Neural crest cell (in vitro differentiated cells): ENCODE measurements around the gene HAGHL. TPM values are rescaled to one million over a fixed set of nuclear protein-coding genes. Genes with fewer than 3 reads are reported as not detected.
"Not testable (repeated sequence)": the region's sequence is repeated elsewhere in the genome, so short reads cannot be mapped to it uniquely, and the experiment has no call there.

ENCODE experiments used
- DNase-seq: peaks from one replicate; pipeline ENCODE4 v3.0.0; 2021; ENCODE audit warnings: low read depth, mixed read lengths, low spot score
- H3K27ac Mint-ChIP-seq: one replicate; pipeline ENCODE4 v1.8.0; 2021; ENCODE audit warnings: mild to moderate bottlenecking, mixed read lengths; ENCODE audit not compliant: unreplicated experiment
- H3K27me3 Mint-ChIP-seq: 2 replicates; pipeline ENCODE4 v1.8.0; 2021; ENCODE audit warnings: low read depth, mild to moderate bottlenecking, mixed read lengths
- H3K36me3 Mint-ChIP-seq: 2 replicates; pipeline ENCODE4 v1.8.0; 2021; ENCODE audit warnings: low read depth, mild to moderate bottlenecking, mixed read lengths
- H3K4me1 Mint-ChIP-seq: 2 replicates; pipeline ENCODE4 v1.8.0; 2021; ENCODE audit warnings: mixed read lengths
- H3K4me3 Mint-ChIP-seq: one replicate; pipeline ENCODE4 v1.8.0; 2021; ENCODE audit warnings: mild to moderate bottlenecking, mixed read lengths
- H3K9me3 Mint-ChIP-seq: 2 replicates; pipeline ENCODE4 v1.8.0; 2021; ENCODE audit warnings: mixed read lengths
- total RNA-seq: library from RNA; stranded (reverse); gene quantifications from 2 replicates; pipeline ENCODE4 v1.2.1, GENCODE V29; 2021
- TF ChIP-seq, protein P1 (sequence below): fragments of 200-600 bp; sonication (generic); conservative IDR thresholded peaks from 2 replicates; pipeline ENCODE4 v1.5.0; 2021; ENCODE audit warnings: antibody characterized with exemption, mild to moderate bottlenecking

HAGHL gene
- total RNA-seq, 1 donor from 2014 or later = 15.4 TPM

DNA sequence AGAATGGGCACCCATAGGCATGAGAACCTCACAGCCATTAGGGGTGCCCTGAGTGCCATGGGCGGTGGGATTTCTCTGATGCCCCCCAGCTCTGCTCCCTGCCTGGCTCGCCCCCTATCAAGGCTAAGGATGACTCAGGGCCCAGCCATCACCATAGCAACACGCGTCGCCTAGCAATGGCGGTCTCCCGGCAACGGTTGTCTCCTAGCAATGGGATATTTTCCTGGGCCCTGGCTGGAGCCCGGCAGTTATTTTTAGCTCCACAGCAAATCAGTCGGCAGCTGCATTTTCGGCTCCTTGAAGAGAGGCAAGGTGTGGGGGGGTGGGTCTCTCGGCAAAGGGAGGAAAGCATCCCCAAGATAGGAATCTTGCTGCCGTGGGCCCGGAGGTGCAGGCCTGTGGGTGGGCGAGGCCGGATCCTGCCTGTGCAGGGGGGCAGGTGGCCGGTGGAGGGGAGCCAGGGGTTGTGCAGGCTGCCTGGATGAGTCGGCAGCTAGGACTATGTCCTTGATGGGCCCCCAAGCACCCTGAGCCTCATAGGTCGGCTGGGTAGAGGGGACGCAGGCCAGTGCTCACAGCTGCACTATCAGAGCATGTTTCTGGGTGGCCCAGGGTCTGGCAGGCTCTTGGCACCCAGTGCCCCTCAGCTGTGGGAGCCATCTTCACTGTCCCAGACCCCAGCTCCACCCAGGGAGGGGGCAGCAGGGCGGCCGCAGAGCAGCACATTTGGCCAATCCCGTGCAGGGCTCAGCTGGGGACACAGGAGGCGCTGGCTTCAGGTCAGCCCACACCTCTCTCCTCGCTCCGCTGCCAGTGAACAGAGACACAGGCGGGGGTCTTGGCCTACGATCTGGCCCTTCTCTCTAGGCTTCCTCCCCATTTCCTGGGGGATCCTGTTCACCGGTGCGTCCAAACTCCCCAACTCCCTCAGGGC lies 17.1 kb upstream of the HAGHL start:
- Mint-ChIP-seq H3K27me3 (peaks cover 45% of the 10 kb centered on the region), H3K4me1 (peaks cover 17% of the 10 kb centered on the region), H3K27ac (peak overlapping the region; percentile 90), H3K4me3 (peak overlapping the region; percentile 84), H3K9me3 (no peaks in the 10 kb centered on the region), H3K36me3 (no peaks in the 10 kb centered on the region)
- DNase-seq = peak; percentile 88
- TF ChIP-seq, protein P1, sequence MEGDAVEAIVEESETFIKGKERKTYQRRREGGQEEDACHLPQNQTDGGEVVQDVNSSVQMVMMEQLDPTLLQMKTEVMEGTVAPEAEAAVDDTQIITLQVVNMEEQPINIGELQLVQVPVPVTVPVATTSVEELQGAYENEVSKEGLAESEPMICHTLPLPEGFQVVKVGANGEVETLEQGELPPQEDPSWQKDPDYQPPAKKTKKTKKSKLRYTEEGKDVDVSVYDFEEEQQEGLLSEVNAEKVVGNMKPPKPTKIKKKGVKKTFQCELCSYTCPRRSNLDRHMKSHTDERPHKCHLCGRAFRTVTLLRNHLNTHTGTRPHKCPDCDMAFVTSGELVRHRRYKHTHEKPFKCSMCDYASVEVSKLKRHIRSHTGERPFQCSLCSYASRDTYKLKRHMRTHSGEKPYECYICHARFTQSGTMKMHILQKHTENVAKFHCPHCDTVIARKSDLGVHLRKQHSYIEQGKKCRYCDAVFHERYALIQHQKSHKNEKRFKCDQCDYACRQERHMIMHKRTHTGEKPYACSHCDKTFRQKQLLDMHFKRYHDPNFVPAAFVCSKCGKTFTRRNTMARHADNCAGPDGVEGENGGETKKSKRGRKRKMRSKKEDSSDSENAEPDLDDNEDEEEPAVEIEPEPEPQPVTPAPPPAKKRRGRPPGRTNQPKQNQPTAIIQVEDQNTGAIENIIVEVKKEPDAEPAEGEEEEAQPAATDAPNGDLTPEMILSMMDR = no peak

DNA sequence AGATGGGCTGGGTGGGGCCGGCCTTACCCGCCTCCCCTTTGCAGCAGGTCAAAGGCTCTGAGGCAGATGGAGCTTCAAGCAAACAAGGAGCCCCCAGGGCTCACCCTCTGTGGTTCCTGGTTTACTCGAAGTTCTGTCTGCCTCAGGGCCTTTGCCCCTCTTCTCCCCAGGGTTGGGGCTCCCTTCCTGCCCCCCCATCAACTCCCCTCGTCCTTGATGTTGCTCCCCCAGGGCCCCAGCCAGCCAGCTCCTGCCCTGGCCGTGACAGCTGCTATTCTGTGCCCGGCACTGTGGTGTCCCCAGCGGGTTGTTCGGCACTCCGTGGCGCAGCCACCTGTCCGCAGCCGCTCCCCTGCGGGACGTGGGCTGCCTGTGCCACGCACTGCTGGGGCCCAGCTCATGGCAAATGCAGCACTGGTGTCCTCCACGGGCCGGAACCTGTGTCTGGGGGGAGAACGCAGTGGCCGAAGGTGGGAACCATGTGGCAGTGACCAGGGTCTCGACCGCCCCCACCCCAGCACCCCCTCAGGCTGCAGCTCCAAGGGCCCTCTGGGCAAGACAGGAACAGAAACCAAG lies 16.3 kb upstream of the HAGHL start:
- Mint-ChIP-seq H3K27me3 (peaks cover 44% of the 10 kb centered on the region), H3K4me3 (peak overlapping the region; percentile 74), H3K27ac (peak overlapping the region; percentile 90), H3K9me3 (no peaks in the 10 kb centered on the region), H3K4me1 (peaks cover 17% of the 10 kb centered on the region), H3K36me3 (no peaks in the 10 kb centered on the region)
- no peak for DNase-seq
- TF ChIP-seq, protein P1 = no peak

DNA sequence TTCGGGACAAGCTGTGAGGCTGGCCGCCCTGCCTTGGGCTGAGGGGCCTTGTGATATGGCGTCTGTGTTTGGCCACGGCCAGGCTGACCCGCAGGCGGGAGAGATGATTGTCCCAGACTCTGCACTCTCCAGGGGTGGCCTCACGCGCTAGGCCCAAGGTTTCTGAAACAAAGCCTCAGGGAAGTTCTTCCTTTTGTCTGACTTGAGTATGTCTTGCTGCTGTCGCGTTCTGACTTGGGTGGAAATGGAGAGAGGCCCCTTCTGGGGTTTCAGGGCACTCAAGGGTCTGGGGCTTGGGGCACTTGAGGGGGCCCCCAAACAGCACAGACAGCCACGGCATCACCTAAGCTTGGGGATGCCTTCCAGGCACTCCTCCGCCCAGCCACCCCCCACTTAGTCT lies 15.8 kb upstream of the HAGHL start:
- Mint-ChIP-seq H3K4me3 (peak overlapping the region; percentile 27), H3K27ac (no peak overlapping the region), H3K36me3 (no peaks in the 10 kb centered on the region), H3K9me3 (no peaks in the 10 kb centered on the region), H3K4me1 (peaks cover 18% of the 10 kb centered on the region), H3K27me3 (peaks cover 45% of the 10 kb centered on the region)
- no peak for DNase-seq
- TF ChIP-seq, protein P1 = no peak

DNA sequence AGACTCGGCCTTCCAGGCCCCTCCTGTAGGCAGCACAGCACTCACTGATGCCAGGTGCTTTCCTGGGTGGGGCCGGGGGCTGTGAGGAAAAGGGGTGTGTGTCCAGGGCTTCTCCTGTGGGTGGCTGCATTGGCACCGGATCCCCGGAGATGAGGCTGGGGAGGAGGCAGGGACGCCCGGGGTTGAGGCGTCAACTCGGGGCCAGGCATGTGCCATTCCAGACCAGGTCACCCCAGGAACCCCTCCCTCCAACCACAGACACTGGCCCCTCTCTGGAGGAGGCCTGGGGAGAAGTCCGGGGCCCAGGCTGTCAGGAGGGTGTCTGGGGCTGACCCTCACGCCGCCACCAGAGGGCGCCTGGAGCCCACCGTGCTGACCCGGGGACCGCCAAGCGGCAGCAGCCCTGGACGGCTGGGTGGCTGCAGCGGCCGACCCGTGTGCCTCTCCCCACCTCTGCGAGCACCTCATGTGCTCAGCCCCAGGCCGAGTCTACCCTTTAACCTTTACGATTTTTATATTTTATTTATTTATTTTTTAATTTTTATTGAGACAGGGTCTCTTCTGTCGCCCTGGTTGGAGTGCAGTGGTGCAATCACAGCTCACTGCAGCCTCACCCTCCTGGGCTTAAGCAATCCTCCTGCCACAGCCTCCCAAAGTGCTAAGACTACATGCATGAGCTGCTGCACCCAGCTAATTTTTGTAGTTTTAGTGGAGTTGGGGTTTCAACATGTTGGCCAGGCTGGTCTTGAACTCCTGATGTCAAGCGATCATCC lies 15.2 kb upstream of the HAGHL start:
- Mint-ChIP-seq H3K36me3 (no peaks in the 10 kb centered on the region), H3K27me3 (peaks cover 43% of the 10 kb centered on the region), H3K4me3 (peak overlapping the region; percentile 27), H3K4me1 (peaks cover 23% of the 10 kb centered on the region), H3K27ac (no peak overlapping the region), H3K9me3 (no peaks in the 10 kb centered on the region)
- DNase-seq = peak; percentile 86
- TF ChIP-seq, protein P1 = peak; percentile 96

DNA sequence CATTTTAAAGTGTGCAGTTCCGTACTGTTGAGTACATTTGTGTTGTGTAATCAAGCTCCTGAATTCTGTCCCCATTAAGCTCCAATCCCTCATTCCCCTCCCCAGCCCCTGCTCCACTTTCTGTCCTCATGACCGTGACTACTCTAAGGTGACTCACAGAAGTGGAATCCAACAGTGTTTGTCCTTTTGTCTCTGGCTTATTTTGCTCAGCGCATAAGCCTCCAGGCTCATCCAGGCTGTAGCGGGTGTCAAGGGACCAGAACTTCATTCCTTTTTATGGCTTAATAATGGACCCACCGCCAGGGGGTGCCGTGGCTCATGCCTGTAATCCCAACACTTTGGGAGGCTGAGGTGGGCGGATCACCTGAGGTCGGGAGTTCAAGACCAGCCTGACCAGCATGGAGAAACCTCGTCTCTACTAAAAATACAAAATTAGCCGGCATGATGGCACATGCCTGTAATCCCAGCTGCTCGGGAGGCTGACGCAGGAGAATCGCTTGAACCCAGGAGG lies 14.1 kb upstream of the HAGHL start:
- Mint-ChIP-seq H3K27me3 (peaks cover 34% of the 10 kb centered on the region), H3K4me3 (peak overlapping the region; percentile 80), H3K4me1 (peaks cover 23% of the 10 kb centered on the region)
- H3K36me3 Mint-ChIP-seq, DNase-seq, H3K27ac Mint-ChIP-seq, H3K9me3 Mint-ChIP-seq: not testable (repeated sequence)
- TF ChIP-seq, protein P1 = peak; percentile 61
